Endothelial cell (in vitro differentiated cells): ENCODE data around the gene ROCK2. TPM values are rescaled to one million over a fixed set of nuclear protein-coding genes. Genes with fewer than 3 reads are reported as not detected.
A peak's percentile ranks its signal among the peaks of the same experiment; 100 is the strongest.
"Not testable (repeated sequence)": the region's sequence is repeated elsewhere in the genome, so short reads cannot be mapped to it uniquely, and the experiment has no call there.

Experiments used
- DNase-seq: peaks from one replicate; pipeline ENCODE4 v3.0.0; 2021; ENCODE audit warnings: low spot score
- H3K27ac Mint-ChIP-seq: one replicate; pipeline ENCODE4 v1.8.0; 2021; ENCODE audit warnings: mixed read lengths, inconsistent platforms; ENCODE audit not compliant: unreplicated experiment
- H3K27me3 Mint-ChIP-seq: one replicate; pipeline ENCODE4 v1.8.0; 2021; ENCODE audit warnings: mild to moderate bottlenecking, moderate library complexity, mixed read lengths, inconsistent platforms; ENCODE audit not compliant: unreplicated experiment
- H3K36me3 Mint-ChIP-seq: one replicate; pipeline ENCODE4 v1.8.0; 2021; ENCODE audit warnings: mild to moderate bottlenecking, low read depth, mixed read lengths, inconsistent platforms; ENCODE audit not compliant: unreplicated experiment
- H3K4me1 Mint-ChIP-seq: one replicate; pipeline ENCODE4 v1.8.0; 2021; ENCODE audit warnings: mild to moderate bottlenecking, mixed read lengths, inconsistent platforms; ENCODE audit not compliant: unreplicated experiment
- H3K4me3 Mint-ChIP-seq: one replicate; pipeline ENCODE4 v1.8.0; 2021; ENCODE audit warnings: mild to moderate bottlenecking, mixed read lengths, inconsistent platforms; ENCODE audit not compliant: unreplicated experiment
- H3K9me3 Mint-ChIP-seq: one replicate; pipeline ENCODE4 v1.8.0; 2021; ENCODE audit warnings: mixed read lengths, inconsistent platforms; ENCODE audit not compliant: unreplicated experiment
- total RNA-seq: library from RNA; stranded (reverse); fragmentation: NEBNext Ultra II Directional; extraction: Animal tissue kit (Norgen Biotek cat#: 25700); gene quantifications from one replicate; pipeline ENCODE4 v1.2.1, GENCODE V29; 2021; ENCODE audit not compliant: unreplicated experiment
- TF ChIP-seq, protein P1 (sequence below): fragments of 200-600 bp; sonication (generic); IDR thresholded peaks from one replicate; pipeline ENCODE4 v1.5.0; 2021; ENCODE audit warnings: antibody characterized with exemption; ENCODE audit not compliant: unreplicated experiment

The ROCK2 gene
- total RNA-seq, 1 donor from 2014 or later: 52.8 TPM

DNA sequence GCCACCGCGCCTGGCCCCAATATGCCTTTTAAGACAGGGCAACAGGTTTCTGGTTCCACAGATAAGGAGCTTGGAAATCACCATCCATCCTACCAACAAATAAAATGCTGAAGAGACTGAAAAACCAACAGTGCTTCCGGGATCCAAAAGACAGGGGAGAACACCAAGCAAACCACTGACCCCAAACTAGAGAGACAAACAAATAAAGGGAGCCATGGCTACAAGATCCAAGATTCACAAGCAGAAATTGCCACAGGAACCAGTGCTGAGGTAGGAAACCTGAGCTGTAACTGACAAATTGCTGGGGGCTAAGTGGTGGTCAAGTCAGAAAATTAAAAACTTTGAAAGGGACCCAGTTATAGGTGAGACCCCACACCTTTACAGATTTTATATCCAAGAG is 76.5 kb downstream of the ROCK2 start:
- peaks cover 2% of the 10 kb centered on the region for H3K27me3 Mint-ChIP-seq
- TF ChIP-seq, protein P1, sequence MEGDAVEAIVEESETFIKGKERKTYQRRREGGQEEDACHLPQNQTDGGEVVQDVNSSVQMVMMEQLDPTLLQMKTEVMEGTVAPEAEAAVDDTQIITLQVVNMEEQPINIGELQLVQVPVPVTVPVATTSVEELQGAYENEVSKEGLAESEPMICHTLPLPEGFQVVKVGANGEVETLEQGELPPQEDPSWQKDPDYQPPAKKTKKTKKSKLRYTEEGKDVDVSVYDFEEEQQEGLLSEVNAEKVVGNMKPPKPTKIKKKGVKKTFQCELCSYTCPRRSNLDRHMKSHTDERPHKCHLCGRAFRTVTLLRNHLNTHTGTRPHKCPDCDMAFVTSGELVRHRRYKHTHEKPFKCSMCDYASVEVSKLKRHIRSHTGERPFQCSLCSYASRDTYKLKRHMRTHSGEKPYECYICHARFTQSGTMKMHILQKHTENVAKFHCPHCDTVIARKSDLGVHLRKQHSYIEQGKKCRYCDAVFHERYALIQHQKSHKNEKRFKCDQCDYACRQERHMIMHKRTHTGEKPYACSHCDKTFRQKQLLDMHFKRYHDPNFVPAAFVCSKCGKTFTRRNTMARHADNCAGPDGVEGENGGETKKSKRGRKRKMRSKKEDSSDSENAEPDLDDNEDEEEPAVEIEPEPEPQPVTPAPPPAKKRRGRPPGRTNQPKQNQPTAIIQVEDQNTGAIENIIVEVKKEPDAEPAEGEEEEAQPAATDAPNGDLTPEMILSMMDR: no peak
- no peaks in the 10 kb centered on the region for H3K9me3 Mint-ChIP-seq
- H3K4me1 Mint-ChIP-seq: peaks cover 5% of the 10 kb centered on the region
- no peak for DNase-seq
- no peak overlapping the region for H3K4me3 Mint-ChIP-seq
- H3K36me3 Mint-ChIP-seq: peaks cover 10% of the 10 kb centered on the region
- H3K27ac Mint-ChIP-seq: peak overlapping the region; percentile 49

DNA sequence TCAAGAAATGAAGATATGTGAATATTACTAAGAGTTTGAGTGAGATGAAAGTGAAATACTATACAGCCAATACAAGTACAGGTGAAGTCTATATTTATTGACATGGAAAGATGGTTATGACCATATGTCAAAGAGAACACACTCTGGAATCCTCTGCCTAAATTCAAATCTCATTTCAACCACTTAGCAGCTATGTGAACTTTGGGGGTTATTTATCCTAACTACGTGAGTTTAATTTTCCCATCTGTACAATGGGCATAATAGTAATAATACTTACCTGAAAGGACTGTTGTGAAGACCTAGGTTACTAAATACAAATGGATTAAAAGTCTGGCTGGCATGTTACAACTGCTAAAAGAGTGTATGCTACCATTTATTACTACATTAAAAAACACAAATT is 79.6 kb downstream of the ROCK2 start:
- Mint-ChIP-seq H3K36me3 (no peaks in the 10 kb centered on the region), H3K4me1 (peaks cover 3% of the 10 kb centered on the region), H3K4me3 (no peak overlapping the region), H3K27me3 (peaks cover 3% of the 10 kb centered on the region), H3K9me3 (no peaks in the 10 kb centered on the region), H3K27ac (no peak overlapping the region)
- TF ChIP-seq, protein P1: no peak
- DNase-seq: no peak

DNA sequence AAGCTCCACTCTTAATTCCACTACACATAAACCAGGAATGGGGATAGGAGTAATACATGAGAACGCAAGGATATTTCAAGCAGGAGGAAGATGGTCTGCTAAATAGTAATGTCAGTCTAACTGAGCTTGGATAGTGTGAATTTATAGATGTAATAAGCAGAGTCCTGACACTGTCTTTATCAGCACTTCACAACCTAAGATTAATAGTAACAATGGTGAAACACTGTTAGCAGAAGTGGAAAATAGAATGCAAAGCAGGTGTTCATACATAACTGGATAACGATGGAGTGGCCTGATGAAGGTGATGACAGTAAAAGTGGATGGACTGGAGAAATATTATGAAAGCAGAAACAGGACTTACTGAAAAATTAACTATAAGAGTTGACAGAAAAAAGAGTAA is 80.4 kb downstream of the ROCK2 start:
- Mint-ChIP-seq H3K27ac (no peak overlapping the region), H3K4me3 (no peak overlapping the region), H3K9me3 (no peaks in the 10 kb centered on the region), H3K27me3 (peaks cover 3% of the 10 kb centered on the region), H3K36me3 (no peaks in the 10 kb centered on the region), H3K4me1 (peaks cover 3% of the 10 kb centered on the region)
- TF ChIP-seq, protein P1: no peak
- DNase-seq: no peak

- peaks cover 10% of the 10 kb centered on the region for H3K4me1 Mint-ChIP-seq
- H3K4me3 Mint-ChIP-seq: no peak overlapping the region
- TF ChIP-seq, protein P1: no peak
- no peak for DNase-seq
- no peak overlapping the region for H3K27ac Mint-ChIP-seq
- H3K27me3 Mint-ChIP-seq: peaks cover 5% of the 10 kb centered on the region
- H3K9me3 Mint-ChIP-seq: no peaks in the 10 kb centered on the region
- H3K36me3 Mint-ChIP-seq: no peaks in the 10 kb centered on the region
These were observed 81.3 kb downstream of the ROCK2 start for GRCh38 chr2:11263177-11263576.

DNA sequence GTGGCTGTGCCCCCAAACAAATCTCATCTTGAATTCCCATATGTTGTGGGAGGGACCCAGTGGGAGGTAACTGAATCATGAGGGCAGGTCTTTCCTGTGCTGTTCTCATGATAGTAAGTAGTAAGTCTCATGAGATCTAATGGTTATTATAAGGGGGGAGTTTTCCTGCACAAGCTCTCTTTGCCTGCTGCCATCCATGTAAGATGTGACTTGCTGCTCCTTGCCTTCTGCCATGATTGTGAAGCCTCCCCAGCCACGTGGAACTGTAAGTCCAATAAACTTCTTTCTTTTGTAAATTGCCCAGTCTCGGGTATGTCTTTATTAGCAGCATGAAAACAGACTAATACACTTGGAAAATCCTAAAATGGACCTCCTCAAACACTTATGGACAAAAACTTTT is 82.0 kb downstream of the ROCK2 start:
- H3K27me3 Mint-ChIP-seq, H3K36me3 Mint-ChIP-seq, DNase-seq, H3K27ac Mint-ChIP-seq, H3K4me3 Mint-ChIP-seq, H3K9me3 Mint-ChIP-seq: not testable (repeated sequence)
- H3K4me1 Mint-ChIP-seq: peaks cover 11% of the 10 kb centered on the region

DNA sequence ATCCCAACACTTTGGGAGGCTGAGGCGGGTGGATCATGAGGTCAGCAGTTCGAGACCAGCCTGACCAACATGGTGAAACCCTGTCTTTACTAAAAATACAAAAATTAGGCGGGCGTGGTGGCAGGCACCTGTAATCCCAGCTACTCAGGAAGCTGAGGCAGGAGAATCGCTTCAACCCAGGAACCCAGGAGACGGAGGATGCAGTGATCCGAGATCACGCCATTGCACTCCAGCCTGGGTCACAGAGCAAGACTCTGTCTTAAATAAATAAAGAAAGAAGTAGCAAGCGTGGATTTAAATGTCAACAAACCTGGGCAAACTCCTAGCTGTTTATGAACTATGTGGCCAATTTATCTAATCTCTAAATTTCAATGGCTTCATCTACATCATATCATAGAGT is 82.9 kb downstream of the ROCK2 start:
- not testable (repeated sequence) for H3K9me3 Mint-ChIP-seq, H3K4me3 Mint-ChIP-seq, DNase-seq, H3K27me3 Mint-ChIP-seq, H3K27ac Mint-ChIP-seq
- H3K4me1 Mint-ChIP-seq: peaks cover 11% of the 10 kb centered on the region
- H3K36me3 Mint-ChIP-seq: peaks cover 10% of the 10 kb centered on the region
